Measurements from ENCODE around the gene DLGAP1. TPM values are rescaled to one million over a fixed set of nuclear protein-coding genes. Genes with fewer than 3 reads are reported as not detected.
"Not testable (repeated sequence)": the region's sequence is repeated elsewhere in the genome, so short reads cannot be mapped to it uniquely, and the experiment has no call there.

Gene DLGAP1
- total and polyA plus RNA-seq, 10 donors, result 0.11 to 6.0 (median 2.1) TPM

DNA sequence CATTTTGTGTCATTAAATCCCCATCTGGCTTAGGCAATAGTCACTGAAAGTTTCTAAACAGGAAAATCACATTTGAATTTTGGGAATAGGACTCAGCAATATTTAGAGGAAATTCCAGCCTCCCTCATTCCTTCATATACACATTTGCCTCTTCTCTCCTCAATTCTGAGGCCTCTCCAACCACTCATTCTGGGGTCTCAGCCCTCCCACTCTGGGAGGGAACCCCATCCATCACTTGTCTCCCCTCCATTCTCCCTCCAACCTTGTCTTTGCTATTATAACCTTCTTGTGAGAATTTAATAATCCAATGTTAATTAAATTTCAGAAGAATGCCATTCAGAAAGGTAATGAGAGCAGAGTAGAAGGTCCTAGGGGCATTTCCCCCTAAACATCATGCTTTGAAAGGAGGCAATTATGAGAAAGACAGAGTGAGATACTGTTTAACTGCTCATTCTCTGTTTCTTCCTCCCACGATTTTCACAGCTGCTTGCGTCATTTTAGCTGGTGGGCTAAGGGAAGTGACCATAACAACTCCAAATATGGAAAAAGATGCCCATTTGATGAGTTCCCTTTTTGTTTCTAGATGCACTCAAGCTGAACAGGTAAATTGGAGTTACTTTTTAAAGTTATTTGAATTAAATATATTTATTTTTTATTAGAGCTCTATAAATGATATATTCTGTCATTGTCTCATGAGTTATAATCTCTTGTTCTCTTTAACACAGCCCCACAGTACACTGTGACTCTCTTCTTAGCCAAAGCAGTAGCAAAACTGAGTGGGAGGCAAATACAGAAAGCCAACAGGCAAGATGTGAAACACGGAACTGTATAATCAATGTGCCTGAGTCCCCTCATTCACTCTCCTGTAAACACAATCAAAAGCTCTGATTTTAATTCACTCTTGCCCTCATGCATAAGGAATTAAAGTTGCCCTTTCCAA lies 135.1 kb downstream of the DLGAP1 start:
- 50 to 60% (median 52%) methylated on average over 3 of the region's 3 CpGs for WGBS, 5 donors
- Histone ChIP-seq H3K4me3 (no peak overlapping the region), H3K4me1 (no peaks in the 10 kb centered on the region), H3K27me3 (replicated peaks in 1 of 7) (no peaks in the 10 kb centered on the region), H3K27ac (no peak overlapping the region), H3K36me3 (no peaks in the 10 kb centered on the region), H3K9me3 (peaks cover 0 to 11% (median 0%) of the 10 kb centered on the region in 8 donors)
- intact Hi-C loops (cut with DNase I; ENCODE audit: low total_unique reads), result no loop called here
- TF ChIP-seq POLR2AphosphoS5 (IDR thresholded peaks at IDR 0.05) (no peak), POLR2A (IDR thresholded peaks at IDR 0.05) (no peak)
- TF ChIP-seq, protein P1, sequence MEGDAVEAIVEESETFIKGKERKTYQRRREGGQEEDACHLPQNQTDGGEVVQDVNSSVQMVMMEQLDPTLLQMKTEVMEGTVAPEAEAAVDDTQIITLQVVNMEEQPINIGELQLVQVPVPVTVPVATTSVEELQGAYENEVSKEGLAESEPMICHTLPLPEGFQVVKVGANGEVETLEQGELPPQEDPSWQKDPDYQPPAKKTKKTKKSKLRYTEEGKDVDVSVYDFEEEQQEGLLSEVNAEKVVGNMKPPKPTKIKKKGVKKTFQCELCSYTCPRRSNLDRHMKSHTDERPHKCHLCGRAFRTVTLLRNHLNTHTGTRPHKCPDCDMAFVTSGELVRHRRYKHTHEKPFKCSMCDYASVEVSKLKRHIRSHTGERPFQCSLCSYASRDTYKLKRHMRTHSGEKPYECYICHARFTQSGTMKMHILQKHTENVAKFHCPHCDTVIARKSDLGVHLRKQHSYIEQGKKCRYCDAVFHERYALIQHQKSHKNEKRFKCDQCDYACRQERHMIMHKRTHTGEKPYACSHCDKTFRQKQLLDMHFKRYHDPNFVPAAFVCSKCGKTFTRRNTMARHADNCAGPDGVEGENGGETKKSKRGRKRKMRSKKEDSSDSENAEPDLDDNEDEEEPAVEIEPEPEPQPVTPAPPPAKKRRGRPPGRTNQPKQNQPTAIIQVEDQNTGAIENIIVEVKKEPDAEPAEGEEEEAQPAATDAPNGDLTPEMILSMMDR (IDR thresholded peaks at IDR 0.05 in 8 of 11, conservative IDR thresholded peaks at IDR 0.05 in 3 of 11), result no peak
- DNase-seq, result no peak

DNA sequence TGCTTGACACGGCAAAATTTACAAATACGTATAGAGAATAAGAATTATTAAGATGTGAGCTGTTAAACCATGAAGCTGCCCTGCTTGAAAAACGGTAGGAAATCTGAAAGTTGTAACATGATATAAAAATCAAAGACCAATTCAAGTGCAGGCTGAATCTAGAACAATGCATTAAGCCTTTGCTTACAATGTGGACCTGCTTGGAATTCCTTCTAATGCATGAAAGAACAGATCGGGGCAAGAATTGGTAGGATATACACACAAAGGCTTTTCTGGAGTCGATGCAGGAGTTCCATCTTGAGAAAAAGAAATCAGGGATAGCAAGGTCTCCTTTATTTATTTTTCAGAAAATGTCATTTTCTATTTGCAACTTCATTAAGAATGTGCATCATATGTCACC lies 136.8 kb downstream of the DLGAP1 start:
- H3K4me1 ChIP-seq, result no peaks in the 10 kb centered on the region
- no peaks in the 10 kb centered on the region for H3K27me3 ChIP-seq (replicated peaks in 1 of 7)
- WGBS, 5 donors, result 69 to 81% (median 77%) methylated on average over 5 of the region's 5 CpGs
- H3K27ac ChIP-seq, result no peak overlapping the region
- no peak overlapping the region for H3K4me3 ChIP-seq
- TF ChIP-seq, protein P1 (IDR thresholded peaks at IDR 0.05 in 8 of 11, conservative IDR thresholded peaks at IDR 0.05 in 3 of 11), result no peak
- no peak for TF ChIP-seq POLR2A (IDR thresholded peaks at IDR 0.05)
- TF ChIP-seq POLR2AphosphoS5 (IDR thresholded peaks at IDR 0.05), result no peak
- no peak for DNase-seq
- peaks cover 0 to 8% (median 0%) of the 10 kb centered on the region in 8 donors for H3K9me3 ChIP-seq
- intact Hi-C loops (cut with DNase I; ENCODE audit: low total_unique reads), result no loop called here
- no peaks in the 10 kb centered on the region for H3K36me3 ChIP-seq

DNA sequence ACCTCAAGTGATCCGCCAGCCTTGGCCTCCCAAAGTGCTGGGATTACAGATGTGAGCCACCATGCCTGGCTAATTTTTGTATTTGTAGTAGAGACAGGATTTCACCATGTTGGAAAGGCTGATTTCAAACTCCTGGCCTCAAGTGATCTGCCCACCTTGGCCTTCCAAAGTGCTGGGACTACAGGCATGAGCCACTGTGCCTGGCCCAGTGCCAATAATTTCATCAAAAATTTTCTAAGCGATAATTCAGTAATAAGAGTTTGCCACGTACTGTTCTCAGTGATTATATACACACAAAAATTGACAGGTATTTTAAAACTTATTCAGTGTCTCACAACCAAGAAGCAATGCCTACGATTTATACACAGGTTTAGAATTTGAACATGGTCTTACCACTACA lies 143.2 kb downstream of the DLGAP1 start:
- H3K27me3 ChIP-seq (replicated peaks in 1 of 7); H3K27ac ChIP-seq; H3K36me3 ChIP-seq; intact Hi-C loops (cut with DNase I; ENCODE audit: low total_unique reads); H3K4me3 ChIP-seq; DNase-seq; H3K4me1 ChIP-seq; H3K9me3 ChIP-seq: not testable (repeated sequence)
- 82 to 94% (median 87%) methylated on average over 4 of the region's 4 CpGs for WGBS, 5 donors

DNA sequence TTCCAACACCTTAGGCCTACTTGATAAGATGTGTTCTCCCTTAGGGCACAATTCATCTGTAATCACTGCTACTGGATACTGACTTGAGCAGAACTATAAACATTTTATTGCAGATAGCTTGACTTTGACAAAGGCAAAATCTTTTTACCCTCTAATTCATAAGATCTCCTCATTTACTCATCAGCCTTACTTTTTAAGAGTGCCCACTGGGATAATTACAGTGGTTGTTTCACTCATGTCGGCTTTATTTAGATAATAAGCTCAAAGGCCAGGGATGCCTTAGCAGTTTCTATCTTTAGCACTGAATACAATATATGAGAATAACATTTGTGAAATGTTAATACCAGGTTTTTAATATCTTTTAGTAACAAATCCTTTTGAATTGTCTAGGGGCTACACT lies 144.0 kb downstream of the DLGAP1 start:
- intact Hi-C loops (cut with DNase I; ENCODE audit: low total_unique reads), result no loop called here
- TF ChIP-seq POLR2A (IDR thresholded peaks at IDR 0.05), result no peak
- TF ChIP-seq, protein P1 (IDR thresholded peaks at IDR 0.05 in 8 of 11, conservative IDR thresholded peaks at IDR 0.05 in 3 of 11), result no peak
- no peak for TF ChIP-seq POLR2AphosphoS5 (IDR thresholded peaks at IDR 0.05)
- H3K27me3 ChIP-seq (replicated peaks in 1 of 7), result no peaks in the 10 kb centered on the region
- no peak for DNase-seq
- H3K9me3 ChIP-seq, result no peaks in the 10 kb centered on the region
- 84 to 89% (median 87%) methylated on average over 1 of the region's 1 CpG for WGBS, 5 donors
- no peaks in the 10 kb centered on the region for H3K4me1 ChIP-seq
- H3K27ac ChIP-seq, result no peak overlapping the region
- no peak overlapping the region for H3K4me3 ChIP-seq
- no peaks in the 10 kb centered on the region for H3K36me3 ChIP-seq

Data from spleen (tissue), 11 donors.